Activated CD8-positive, alpha-beta T cell treated with anti-CD3 and anti-CD28 coated beads for 36 hours (primary cell): ENCODE data around the gene DUSP11. TPM values are rescaled to one million over a fixed set of nuclear protein-coding genes. Genes with fewer than 3 reads are reported as not detected.
A peak's percentile ranks its signal among the peaks of the same experiment; 100 is the strongest.

Experiments used
- ATAC-seq: fragments of 200-7000 bp; cut with Tn5 transposase; one replicate; pipeline ENCODE4 v1.10.0; 2021; ENCODE audit warnings: mild to moderate bottlenecking, moderate library complexity
- CTCF ChIA-PET: fragments of 350-600 bp; sonication (Branson Sonifier 250); formaldehyde crosslinking; loops from one replicate; lab custom pipeline; 2021; ENCODE audit warnings: antibody characterized with exemption; lab: Charles Lee
- POLR2A ChIA-PET: fragments of 350-600 bp; sonication (Branson Sonifier 250); formaldehyde crosslinking; loops from one replicate; lab custom pipeline; 2021; ENCODE audit warnings: antibody characterized with exemption; lab: Charles Lee
- DNase-seq: peaks from one replicate; pipeline ENCODE4 v3.0.0-alpha.2; 2020
- H3K27ac Mint-ChIP-seq: one replicate; pipeline ENCODE4 v1.8.0; 2021; ENCODE audit warnings: mild to moderate bottlenecking, mixed read lengths
- H3K27me3 Mint-ChIP-seq: one replicate; pipeline ENCODE4 v1.8.0; 2021; ENCODE audit warnings: mixed read lengths
- H3K36me3 Mint-ChIP-seq: one replicate; pipeline ENCODE4 v1.8.0; 2021; ENCODE audit warnings: low read depth, mixed read lengths
- H3K4me1 Mint-ChIP-seq: one replicate; pipeline ENCODE4 v1.8.0; 2021; ENCODE audit warnings: low read depth, mixed read lengths
- H3K4me3 Mint-ChIP-seq: one replicate; pipeline ENCODE4 v1.8.0; 2021; ENCODE audit warnings: mild to moderate bottlenecking, moderate library complexity, mixed read lengths
- H3K9me3 Mint-ChIP-seq: one replicate; pipeline ENCODE4 v1.8.0; 2021; ENCODE audit warnings: mixed read lengths
- intact Hi-C: fragments of 100-400 bp; cut with micrococcal nuclease; formaldehyde crosslinking; loops from one replicate; pipeline ENCODE4 v1.10.0; 2022
- total RNA-seq, 2 experiments: library from RNA; stranded (reverse); gene quantifications; one replicate each; pipeline ENCODE4 v1.2.3, GENCODE V29; 2021
- TF ChIP-seq, protein P1 (sequence below): fragments of 200-600 bp; IDR thresholded peaks from one replicate; pipeline ENCODE4 v1.8.0; 2022; ENCODE audit warnings: antibody characterized with exemption, mild to moderate bottlenecking

DUSP11 gene
- total RNA-seq, 2 experiments from 2014 or later = 24.8 to 25.4 TPM

DNA sequence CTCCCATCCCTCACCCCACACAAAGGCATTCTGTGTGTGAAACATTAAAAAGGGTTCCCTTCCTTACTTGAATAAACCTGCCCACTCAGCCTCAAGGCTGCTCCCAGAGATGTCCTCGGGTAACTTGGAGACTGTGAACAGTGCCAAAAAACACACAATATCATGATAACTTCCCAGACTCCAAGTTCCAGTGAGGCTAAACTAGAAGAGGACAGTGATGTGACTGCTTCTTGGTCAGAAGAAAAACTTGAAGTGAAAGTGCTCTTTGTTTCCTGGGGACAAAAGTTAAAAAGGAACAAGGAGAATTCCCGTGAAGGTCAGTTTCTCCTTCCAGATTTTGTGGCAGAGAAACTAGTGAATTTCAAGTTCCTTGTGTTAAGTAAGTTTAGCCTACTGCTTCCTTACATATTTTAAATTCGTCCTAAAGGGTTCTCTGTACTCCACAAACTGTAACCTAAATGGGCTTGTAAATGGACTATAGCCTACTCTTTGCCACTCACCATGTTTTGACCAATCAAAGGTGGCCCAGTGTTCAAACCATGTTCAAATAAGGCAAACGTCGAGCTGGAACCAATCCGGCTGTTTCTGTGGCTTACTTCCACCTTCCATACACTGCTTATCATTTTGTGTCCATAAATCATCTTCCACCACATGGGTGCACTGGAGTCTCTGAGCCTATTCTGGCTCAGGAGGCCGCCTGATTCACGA, 63.2 kb downstream of the DUSP11 start:
- CTCF ChIA-PET = no interaction called here
- POLR2A ChIA-PET = no interaction called here
- peak; percentile 60 for ATAC-seq

DNA sequence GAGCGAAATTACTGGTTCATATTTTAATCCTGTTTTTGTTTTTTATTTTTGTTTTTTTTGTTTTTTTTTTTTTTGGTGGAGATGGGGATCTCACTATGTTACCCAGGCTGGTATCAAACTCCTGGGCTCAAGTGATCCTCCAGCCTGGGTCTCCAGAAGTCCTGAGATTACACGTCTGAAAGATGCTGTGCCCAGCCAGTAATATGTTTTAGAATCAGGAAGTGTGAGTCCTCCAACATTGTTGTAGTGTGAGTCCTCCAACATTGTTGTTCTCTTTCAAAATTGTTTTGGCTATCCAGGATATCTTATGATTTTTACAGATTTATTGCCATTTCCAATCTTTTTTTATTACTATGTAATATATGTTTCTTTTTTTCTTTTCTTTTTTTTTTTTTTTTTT, 65.8 kb downstream of the DUSP11 start:
- peaks cover 11% of the 10 kb centered on the region for H3K27me3 Mint-ChIP-seq
- ATAC-seq = no peak
- no peaks in the 10 kb centered on the region for H3K4me1 Mint-ChIP-seq
- no peaks in the 10 kb centered on the region for H3K36me3 Mint-ChIP-seq
- TF ChIP-seq, protein P1, sequence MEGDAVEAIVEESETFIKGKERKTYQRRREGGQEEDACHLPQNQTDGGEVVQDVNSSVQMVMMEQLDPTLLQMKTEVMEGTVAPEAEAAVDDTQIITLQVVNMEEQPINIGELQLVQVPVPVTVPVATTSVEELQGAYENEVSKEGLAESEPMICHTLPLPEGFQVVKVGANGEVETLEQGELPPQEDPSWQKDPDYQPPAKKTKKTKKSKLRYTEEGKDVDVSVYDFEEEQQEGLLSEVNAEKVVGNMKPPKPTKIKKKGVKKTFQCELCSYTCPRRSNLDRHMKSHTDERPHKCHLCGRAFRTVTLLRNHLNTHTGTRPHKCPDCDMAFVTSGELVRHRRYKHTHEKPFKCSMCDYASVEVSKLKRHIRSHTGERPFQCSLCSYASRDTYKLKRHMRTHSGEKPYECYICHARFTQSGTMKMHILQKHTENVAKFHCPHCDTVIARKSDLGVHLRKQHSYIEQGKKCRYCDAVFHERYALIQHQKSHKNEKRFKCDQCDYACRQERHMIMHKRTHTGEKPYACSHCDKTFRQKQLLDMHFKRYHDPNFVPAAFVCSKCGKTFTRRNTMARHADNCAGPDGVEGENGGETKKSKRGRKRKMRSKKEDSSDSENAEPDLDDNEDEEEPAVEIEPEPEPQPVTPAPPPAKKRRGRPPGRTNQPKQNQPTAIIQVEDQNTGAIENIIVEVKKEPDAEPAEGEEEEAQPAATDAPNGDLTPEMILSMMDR = no peak
- peaks cover 10% of the 10 kb centered on the region for H3K9me3 Mint-ChIP-seq
- DNase-seq = no peak
- CTCF ChIA-PET = no interaction called here
- intact Hi-C loops = no loop called here
- H3K27ac Mint-ChIP-seq = no peak overlapping the region
- POLR2A ChIA-PET = no interaction called here
- H3K4me3 Mint-ChIP-seq = no peak overlapping the region

More for the DNA sequence above, 63.2 kb downstream of the DUSP11 start:
- Mint-ChIP-seq H3K36me3 (no peaks in the 10 kb centered on the region), H3K9me3 (peaks cover 10% of the 10 kb centered on the region), H3K4me1 (no peaks in the 10 kb centered on the region), H3K4me3 (no peak overlapping the region), H3K27me3 (peaks cover 9% of the 10 kb centered on the region), H3K27ac (no peak overlapping the region)
- TF ChIP-seq, protein P1 = no peak
- intact Hi-C loops = no loop called here
- peak; percentile 27 for DNase-seq

Other genes with a start within 250 kb of the DUSP11 start
- gene NAT8, start 137.7 kb downstream of the DUSP11 start, total RNA-seq = not detected
- 10 to 100 TPM; 27.0 to 29.0 TPM for gene TPRKB, start 42.8 kb downstream of the DUSP11 start, total RNA-seq
- not detected for gene C2orf78, start 4.1 kb upstream of the DUSP11 start, total RNA-seq
- 10 to 100 TPM; 76.9 to 87.1 TPM for gene STAMBP, start 48.9 kb upstream of the DUSP11 start, total RNA-seq
- under 1 TPM; 0.11 to 0.27 TPM for gene ACTG2, start 112.9 kb upstream of the DUSP11 start, total RNA-seq
- gene DGUOK, start 146.8 kb upstream of the DUSP11 start, total RNA-seq = 100 to 1,000 TPM in 1 of 2 experiments, 10 to 100 TPM in 1; 96.4 to 103 TPM
- 10 to 100 TPM; 15.5 to 16.4 TPM for gene TET3, start 204.8 kb upstream of the DUSP11 start, total RNA-seq